Measurements from ENCODE around the gene ZNF365.
A peak's percentile ranks its signal among the peaks of the same experiment; 100 is the strongest.

ZNF365 gene, protein sequence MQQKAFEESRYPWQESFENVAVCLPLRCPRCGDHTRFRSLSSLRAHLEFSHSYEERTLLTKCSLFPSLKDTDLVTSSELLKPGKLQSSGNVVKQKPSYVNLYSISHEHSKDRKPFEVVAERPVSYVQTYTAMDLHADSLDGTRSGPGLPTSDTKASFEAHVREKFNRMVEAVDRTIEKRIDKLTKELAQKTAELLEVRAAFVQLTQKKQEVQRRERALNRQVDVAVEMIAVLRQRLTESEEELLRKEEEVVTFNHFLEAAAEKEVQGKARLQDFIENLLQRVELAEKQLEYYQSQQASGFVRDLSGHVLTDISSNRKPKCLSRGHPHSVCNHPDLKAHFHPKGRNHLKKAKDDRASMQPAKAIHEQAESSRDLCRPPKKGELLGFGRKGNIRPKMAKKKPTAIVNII

DNA sequence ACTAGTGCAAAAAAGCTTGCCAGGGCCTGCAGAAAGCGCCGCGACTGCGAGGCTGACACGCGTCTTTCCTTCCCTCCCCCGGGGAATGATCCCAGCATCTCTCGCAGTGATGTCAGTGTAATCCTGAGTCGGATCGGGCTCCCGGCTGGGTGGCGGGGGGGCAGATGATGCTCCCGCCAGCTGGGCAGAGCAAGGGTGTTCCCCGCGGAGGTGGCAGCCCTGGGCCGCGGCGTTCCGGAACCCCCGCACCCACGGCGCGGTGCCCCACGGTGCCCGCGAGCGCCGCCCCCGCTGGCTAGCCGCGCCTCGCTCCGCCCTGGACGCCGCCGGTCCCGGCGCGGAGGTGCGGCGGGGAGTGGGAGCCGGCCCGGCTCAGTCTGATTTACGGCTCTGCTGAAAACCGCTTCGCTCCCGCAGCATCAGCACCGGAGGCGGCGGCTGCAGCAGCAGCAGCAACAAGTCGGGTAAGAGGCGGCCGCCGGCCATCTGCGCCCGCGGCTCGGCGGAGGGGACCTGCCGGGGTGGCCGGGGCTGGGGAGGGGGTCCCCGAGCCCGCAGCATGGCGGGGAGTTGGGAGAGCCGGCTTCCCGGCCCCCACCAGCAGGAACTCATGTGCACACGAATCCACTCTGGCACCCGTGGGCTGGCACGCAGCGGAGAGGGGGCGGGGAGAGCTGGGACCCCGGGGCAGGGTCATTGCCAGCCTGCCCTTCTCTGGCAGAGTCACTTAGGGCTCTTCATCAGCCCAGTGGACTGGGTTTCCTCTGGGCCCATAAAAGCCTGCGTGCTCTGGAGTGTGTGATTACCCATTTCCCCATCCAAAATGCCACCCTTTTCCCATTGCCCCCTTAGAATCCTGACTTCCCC, at the start of gene ZNF365:
Gene ZNF365 (plus strand): TSS at position 375 of the 867 bp plus-strand sequence. CDS start 1,825 bp downstream, outside the sequence.
- ATAC-seq (peak; percentile 89), DNase-seq (ENCODE audit: low spot score in 2 of 2) (peak; percentile 44 to 57)
- H3K4me1 Mint-ChIP-seq: peaks cover 11% of the 10 kb centered on the region
- H3K36me3 Mint-ChIP-seq: no peaks in the 10 kb centered on the region
- H3K27ac Mint-ChIP-seq: no peak within 1 kb of the TSS
- no peaks in the 10 kb centered on the region for H3K9me3 Mint-ChIP-seq
- peak within 1 kb of the TSS; percentile 74 for H3K4me3 Mint-ChIP-seq

DNA sequence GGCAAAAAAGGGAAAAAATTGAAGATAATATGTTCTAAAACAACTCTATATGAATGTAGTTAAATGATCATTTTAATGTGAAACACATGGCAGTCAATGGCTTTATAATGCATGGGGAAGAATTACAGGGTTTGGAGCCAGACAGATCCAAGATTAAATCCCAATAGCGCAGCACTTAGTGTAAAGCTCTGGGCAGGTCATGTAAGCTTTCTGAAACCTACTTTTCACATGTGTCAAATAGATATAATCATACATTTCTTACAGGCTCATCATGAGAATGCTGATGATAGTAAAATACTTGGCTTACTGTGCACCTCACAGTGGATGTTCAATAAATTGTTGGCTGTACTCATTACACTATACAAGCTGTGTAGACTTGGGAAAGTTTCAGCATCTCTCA, 48.0 kb upstream of the ZNF365 start:
- Mint-ChIP-seq H3K4me1 (no peaks in the 10 kb centered on the region), H3K36me3 (no peaks in the 10 kb centered on the region), H3K9me3 (no peaks in the 10 kb centered on the region), H3K27ac (no peak overlapping the region), H3K4me3 (no peak overlapping the region)
- ATAC-seq (no peak), DNase-seq (ENCODE audit: low spot score in 2 of 2) (no peak)

DNA sequence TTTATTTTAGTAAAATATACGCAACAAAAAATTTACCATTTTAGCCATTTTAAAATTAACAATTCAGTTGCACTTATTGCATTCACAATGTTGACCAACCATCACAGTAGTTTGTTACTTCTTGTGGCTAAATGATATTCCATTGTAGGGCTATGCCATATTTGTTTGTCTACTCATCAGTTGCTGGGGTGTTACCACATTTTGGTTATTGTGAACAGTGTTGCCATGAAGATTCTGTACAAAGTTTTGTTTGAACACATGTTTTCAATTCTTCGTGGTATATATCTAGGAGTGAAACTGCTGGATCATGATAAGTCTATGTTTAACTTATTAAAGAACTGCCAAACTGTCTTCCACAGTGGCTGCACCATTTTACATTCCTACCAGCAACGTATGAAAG, 46.3 kb upstream of the ZNF365 start:
- DNase-seq (ENCODE audit: low spot score in 2 of 2): no peak
- Mint-ChIP-seq H3K9me3 (peaks cover 9% of the 10 kb centered on the region), H3K4me1 (no peaks in the 10 kb centered on the region), H3K36me3 (no peaks in the 10 kb centered on the region), H3K27ac (no peak overlapping the region), H3K4me3 (no peak overlapping the region)
- ATAC-seq: no peak

DNA sequence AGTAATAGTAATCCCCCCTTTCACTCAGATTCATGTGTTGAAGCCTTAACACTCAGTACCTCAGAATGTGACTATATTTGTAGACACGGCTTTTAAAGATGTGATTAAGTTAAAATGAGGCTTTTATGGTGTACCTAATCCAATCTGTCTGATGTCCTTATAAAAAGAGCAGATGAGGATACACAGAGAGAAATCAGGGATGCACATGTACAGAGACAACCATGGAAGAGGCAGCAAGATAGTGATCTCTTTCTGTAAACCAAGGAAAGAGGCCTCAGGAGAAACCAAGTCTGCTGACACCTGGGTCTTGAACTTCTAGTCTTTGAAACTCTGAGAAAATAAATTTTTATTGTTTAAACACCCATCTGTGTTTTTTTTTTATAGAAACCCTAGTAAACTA, 44.0 kb upstream of the ZNF365 start:
- DNase-seq (ENCODE audit: low spot score in 2 of 2) (no peak), ATAC-seq (no peak)
- no peak overlapping the region for H3K4me3 Mint-ChIP-seq
- H3K4me1 Mint-ChIP-seq: no peaks in the 10 kb centered on the region
- no peak overlapping the region for H3K27ac Mint-ChIP-seq
- H3K36me3 Mint-ChIP-seq: no peaks in the 10 kb centered on the region
- peaks cover 10% of the 10 kb centered on the region for H3K9me3 Mint-ChIP-seq

DNA sequence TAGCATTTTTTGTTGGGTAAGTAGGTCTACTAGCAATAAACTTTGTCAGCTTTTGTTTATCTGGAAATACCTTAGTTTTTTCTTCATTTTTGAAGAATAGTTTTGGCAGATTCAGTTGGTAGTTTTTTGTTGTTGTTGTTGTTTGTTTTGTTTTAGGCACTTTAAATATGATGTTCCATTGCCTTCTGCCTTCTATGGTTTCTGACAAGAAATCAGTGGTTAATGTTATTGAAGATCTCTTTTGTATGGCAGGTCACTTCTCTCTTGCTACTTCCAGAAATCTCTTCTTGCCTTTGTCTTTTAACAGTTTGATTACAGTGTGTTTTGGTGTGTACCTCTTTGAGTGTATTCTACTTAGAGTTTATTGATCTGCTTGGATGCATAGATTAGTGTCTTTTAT, 41.8 kb upstream of the ZNF365 start:
- H3K4me1 Mint-ChIP-seq: no peaks in the 10 kb centered on the region
- no peaks in the 10 kb centered on the region for H3K36me3 Mint-ChIP-seq
- H3K9me3 Mint-ChIP-seq: peaks cover 10% of the 10 kb centered on the region
- H3K4me3 Mint-ChIP-seq: no peak overlapping the region
- no peak for DNase-seq (ENCODE audit: low spot score in 2 of 2)
- no peak for ATAC-seq
- no peak overlapping the region for H3K27ac Mint-ChIP-seq

DNA sequence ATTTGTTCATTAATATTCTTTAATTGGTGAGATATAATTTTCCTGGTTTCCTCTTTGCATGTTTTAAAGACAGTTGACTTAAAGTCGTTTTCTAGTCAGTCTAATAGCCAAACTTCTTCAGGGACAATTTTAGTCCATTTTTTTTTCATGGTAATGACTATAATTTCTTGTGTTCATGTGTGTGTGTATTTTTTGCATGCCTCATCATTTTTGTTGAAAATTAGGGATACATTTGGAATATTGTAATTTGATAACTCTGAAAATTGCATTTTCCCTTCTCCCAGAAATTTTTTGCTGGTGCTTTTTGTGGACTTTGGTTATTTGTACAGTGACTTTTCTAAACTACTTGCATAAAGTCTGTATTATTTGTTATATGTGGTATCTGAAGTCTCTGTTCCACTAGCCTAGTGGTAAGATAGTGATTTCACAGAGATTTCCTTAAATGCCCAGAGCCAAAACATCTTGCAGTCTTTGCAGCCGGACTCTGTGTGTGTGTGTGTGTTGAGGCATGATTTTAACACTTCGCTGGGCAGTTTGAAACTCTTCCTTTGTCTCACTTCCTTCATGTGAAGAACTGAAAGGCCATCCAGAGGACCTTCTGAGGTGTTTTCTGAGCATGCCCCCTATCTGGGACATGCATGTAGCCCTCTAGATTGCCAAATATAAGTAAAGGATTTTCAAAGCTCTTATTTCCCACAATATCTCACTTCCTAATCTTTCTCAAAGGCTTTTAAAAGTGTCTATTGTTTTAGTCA, 40.9 kb upstream of the ZNF365 start:
- DNase-seq (ENCODE audit: low spot score in 2 of 2) (no peak), ATAC-seq (no peak)
- peaks cover 10% of the 10 kb centered on the region for H3K9me3 Mint-ChIP-seq
- no peak overlapping the region for H3K4me3 Mint-ChIP-seq
- no peaks in the 10 kb centered on the region for H3K36me3 Mint-ChIP-seq
- no peak overlapping the region for H3K27ac Mint-ChIP-seq
- no peaks in the 10 kb centered on the region for H3K4me1 Mint-ChIP-seq

DNA sequence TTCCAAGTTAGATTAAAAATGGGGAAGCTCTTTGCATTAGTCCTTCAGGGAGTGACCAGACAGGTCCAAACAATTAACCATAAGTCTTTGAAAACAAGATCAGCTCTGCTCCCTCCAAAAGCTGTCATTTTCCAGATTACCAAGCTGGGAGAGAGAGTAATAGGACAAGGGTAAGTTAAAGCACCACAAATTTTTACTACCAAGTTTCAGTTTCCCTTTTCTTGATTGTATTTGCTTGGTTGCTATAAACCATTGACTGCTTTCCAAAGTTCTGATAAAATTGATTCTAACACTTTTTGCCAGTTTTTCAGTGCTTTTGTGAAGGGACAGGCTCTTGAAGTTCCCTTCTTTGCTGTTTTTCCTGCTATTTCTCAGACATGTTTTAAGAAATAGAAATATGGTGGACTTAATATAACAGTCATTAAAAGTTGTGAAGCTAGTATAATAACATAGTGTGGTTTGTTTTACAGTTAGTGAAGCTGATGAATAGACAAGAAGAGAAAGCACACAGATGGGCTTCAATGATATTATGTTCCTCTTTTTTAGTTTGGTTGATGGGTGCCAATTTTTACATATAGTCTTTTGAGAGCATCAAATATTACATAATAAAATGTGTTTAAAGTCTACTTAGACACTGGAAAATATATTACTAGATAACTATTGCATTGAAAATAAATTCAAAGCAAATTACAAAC, 40.0 kb upstream of the ZNF365 start:
- ATAC-seq: no peak
- H3K4me3 Mint-ChIP-seq: no peak overlapping the region
- no peak for DNase-seq (ENCODE audit: low spot score in 2 of 2)
- no peak overlapping the region for H3K27ac Mint-ChIP-seq
- H3K4me1 Mint-ChIP-seq: no peaks in the 10 kb centered on the region
- H3K36me3 Mint-ChIP-seq: no peaks in the 10 kb centered on the region
- peaks cover 10% of the 10 kb centered on the region for H3K9me3 Mint-ChIP-seq

DNA sequence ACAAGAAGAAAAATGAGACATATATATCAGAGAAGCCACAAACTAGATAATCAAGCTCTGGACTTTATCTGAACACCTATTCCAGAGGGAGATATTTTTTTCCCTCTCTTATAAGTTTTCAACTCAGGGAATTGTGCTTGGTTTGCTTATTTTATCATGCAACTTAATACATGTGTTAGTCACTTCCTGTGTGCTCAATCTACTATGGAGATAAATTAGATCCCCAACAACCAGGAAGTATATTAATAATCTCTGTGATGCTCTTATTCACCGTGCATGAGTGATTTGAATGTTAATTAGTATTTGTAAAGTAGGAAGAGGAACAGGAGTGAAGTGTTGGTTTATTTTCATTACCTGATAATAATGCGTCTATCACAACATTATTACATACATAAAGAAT, 38.8 kb upstream of the ZNF365 start:
- Mint-ChIP-seq H3K4me1 (no peaks in the 10 kb centered on the region), H3K9me3 (peaks cover 12% of the 10 kb centered on the region), H3K27ac (no peak overlapping the region), H3K4me3 (no peak overlapping the region), H3K36me3 (no peaks in the 10 kb centered on the region)
- ATAC-seq: no peak
- DNase-seq (ENCODE audit: low spot score in 2 of 2): no peak

DNA sequence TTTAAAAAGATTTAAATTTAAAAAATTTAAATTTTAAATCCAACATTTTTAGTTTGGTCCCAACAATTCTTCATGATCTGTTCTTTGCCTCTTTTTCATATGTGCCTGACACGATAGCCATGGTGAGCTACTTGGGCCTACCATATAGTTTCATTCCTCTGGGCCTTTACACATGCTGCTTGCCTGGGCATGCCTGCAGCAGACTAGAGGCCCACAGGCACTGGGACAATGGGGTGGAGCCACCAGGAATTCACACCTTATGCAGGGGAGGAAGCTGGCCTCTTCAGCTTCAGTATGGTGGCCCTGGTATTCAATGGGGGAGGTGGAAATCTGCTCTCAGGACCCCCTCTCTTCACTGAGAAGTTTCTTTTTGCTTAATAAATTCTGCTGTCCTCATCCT, 37.8 kb upstream of the ZNF365 start:
- Mint-ChIP-seq H3K9me3 (peaks cover 15% of the 10 kb centered on the region), H3K4me3 (no peak overlapping the region), H3K27ac (no peak overlapping the region), H3K36me3 (no peaks in the 10 kb centered on the region), H3K4me1 (no peaks in the 10 kb centered on the region)
- ATAC-seq: no peak
- DNase-seq (ENCODE audit: low spot score in 2 of 2): no peak

DNA sequence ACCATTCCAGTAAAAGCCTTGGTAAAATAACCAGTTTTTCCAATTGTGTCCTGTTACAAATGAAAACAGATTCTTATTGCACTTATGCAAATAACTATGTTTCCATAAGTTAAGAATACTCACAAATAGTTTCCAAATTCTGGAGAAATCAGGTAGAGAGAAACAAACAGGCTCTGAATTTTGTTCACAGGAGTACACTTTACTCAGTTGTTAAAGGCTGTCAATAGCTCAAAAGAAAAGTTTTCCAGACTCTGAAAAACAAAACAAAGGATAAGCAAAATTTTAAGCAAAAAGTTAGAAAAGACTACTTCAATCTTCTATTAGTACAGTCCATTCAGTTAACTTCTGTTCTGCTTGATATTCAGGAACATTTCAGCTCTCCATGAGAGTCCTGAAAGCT, 32.8 kb upstream of the ZNF365 start:
- no peaks in the 10 kb centered on the region for H3K4me1 Mint-ChIP-seq
- H3K36me3 Mint-ChIP-seq: no peaks in the 10 kb centered on the region

DNA sequence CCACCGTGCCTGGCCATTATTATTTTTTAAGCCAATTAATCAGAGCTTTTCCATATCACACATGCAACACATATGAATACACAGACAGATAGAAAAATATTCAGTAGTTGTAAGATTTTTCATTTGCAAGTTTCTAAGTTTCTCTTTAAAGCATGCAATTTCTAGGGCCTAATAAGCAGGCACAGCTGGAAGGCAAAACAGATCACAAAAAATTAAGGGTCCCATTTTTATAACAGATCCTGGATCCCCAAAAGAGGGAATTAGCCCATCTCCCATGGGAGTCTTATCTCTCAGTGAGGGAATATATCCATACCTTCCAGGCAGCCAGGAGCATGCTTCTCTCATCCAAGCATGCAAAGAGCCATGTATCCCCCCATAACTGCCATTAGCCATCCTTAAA, 31.2 kb upstream of the ZNF365 start:
- peaks cover 14% of the 10 kb centered on the region for H3K9me3 Mint-ChIP-seq

More for the DNA sequence above, 32.8 kb upstream of the ZNF365 start:
- Mint-ChIP-seq H3K4me3 (no peak overlapping the region), H3K9me3 (peaks cover 12% of the 10 kb centered on the region), H3K27ac (no peak overlapping the region)
- DNase-seq (ENCODE audit: low spot score in 2 of 2) (no peak), ATAC-seq (no peak)

DNA sequence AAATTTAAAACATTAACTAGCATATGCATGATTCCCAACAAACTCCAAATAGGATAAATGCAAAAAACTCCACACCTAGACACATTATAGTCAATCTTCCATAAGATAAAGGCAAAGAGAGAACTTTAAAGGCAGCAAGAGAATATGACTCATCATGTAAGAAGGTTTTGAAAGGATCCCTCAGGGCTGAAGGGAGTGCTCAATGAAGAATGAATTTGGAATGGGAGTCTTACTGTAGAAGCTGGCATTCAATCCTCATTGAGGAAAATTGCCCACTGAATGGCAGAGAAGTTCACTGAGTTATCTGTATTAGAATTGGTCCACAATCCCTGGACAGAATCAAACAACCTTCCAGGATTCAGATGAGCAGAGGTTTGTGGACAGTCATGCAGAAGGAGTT, 26.1 kb upstream of the ZNF365 start:
- peaks cover 12% of the 10 kb centered on the region for H3K4me1 Mint-ChIP-seq
- ATAC-seq (no peak), DNase-seq (ENCODE audit: low spot score in 2 of 2) (no peak)
- H3K4me3 Mint-ChIP-seq: no peak overlapping the region
- no peak overlapping the region for H3K27ac Mint-ChIP-seq
- no peaks in the 10 kb centered on the region for H3K36me3 Mint-ChIP-seq
- H3K9me3 Mint-ChIP-seq: peaks cover 19% of the 10 kb centered on the region

More for the DNA sequence above, 31.2 kb upstream of the ZNF365 start:
- Mint-ChIP-seq H3K36me3 (no peaks in the 10 kb centered on the region), H3K27ac (no peak overlapping the region), H3K4me3 (no peak overlapping the region), H3K4me1 (no peaks in the 10 kb centered on the region)
- ATAC-seq (no peak), DNase-seq (ENCODE audit: low spot score in 2 of 2) (no peak)

DNA sequence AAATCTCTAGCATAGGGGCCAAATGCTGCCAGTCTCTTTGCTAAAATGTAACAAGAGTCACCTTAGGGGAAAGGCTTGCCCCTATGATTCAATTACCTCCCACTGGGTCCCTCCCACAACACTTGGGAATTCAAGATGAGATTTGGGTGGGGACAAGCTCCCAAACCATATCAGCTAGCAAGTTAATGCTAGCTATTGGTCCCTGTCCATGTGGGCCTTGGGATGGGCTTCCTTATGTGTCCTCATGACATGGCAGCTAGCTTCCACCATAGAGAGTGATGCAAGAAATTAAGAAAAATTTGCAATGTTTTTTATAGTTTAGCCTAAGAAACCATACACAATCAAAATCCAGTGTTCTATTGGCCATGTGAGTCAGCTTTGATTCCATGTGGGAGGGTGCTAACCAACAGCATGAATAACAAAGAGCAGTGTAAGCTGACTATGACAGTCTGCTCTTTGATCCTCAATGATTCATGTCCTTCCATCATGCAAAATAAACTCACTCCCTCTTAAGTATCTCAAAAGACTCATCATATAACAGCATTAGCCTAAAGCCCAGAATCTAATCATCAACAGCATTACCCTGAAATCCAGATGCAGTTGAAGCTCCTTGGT, 21.7 kb upstream of the ZNF365 start:
- no peak for DNase-seq (ENCODE audit: low spot score in 2 of 2)
- no peaks in the 10 kb centered on the region for H3K36me3 Mint-ChIP-seq
- peak; percentile 99 for ATAC-seq
- peaks cover 16% of the 10 kb centered on the region for H3K9me3 Mint-ChIP-seq
- H3K4me1 Mint-ChIP-seq: peaks cover 12% of the 10 kb centered on the region
- no peak overlapping the region for H3K27ac Mint-ChIP-seq
- H3K4me3 Mint-ChIP-seq: no peak overlapping the region

DNA sequence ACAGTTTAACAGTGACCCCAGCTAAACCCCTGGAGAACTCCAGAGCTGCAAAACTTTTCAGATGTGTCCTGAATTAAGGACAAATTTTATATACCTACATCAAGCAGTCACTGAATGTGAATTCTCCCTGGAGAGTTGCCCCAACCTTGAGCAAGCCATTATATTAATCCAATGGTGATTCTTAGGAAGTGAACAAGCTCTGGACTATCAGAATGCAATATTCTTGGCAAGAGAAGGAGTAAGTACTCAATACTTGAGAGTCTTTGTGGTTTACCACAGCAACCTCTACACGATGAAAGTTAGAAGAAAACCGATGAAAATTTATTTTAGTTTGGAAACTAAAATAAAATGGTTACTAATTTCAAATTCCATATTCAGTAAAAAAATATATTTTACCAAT, 19.3 kb upstream of the ZNF365 start:
- no peak for ATAC-seq
- Mint-ChIP-seq H3K36me3 (no peaks in the 10 kb centered on the region), H3K4me1 (peaks cover 12% of the 10 kb centered on the region), H3K4me3 (no peak overlapping the region), H3K9me3 (peaks cover 6% of the 10 kb centered on the region), H3K27ac (no peak overlapping the region)
- DNase-seq (ENCODE audit: low spot score in 2 of 2): no peak
